SK-MEL-5 (cell line): Measurements from ENCODE around the gene SDE2. TPM values are rescaled to one million over a fixed set of nuclear protein-coding genes. Genes with fewer than 3 reads are reported as not detected.
"Not testable (repeated sequence)": the region's sequence is repeated elsewhere in the genome, so short reads cannot be mapped to it uniquely, and the experiment has no call there.

Experiments used
- DNase-seq: peaks from one replicate; pipeline ENCODE4 v3.0.0-alpha.2; 2016; ENCODE audit warnings: low read depth, low spot score
- in situ Hi-C: cut with HindIII; loops from 2 replicates; pipeline ENCODE4 v1.10.0; 2016; ENCODE audit warnings: low sequenced_read_pairs, high pct_unique_total_duplicates, low pct_unique_long_range_greater_than_20kb
- small RNA-seq, 2 experiments: library from RNA; depleted of rRNA; stranded (forward); fragments of <200 nt; gene quantifications; one replicate each; pipeline ENCODE3, GENCODE V24; 2014
- total RNA-seq: library from RNA; depleted of rRNA; stranded (reverse); fragments of >200 nt; shearing (Covaris generic); gene quantifications from 2 replicates; pipeline ENCODE4 v1.2.3, GENCODE V29; 2014; rRNA removed

The SDE2 gene
- total RNA-seq, 1 experiment from 2014 or later = 32.0 TPM

DNA sequence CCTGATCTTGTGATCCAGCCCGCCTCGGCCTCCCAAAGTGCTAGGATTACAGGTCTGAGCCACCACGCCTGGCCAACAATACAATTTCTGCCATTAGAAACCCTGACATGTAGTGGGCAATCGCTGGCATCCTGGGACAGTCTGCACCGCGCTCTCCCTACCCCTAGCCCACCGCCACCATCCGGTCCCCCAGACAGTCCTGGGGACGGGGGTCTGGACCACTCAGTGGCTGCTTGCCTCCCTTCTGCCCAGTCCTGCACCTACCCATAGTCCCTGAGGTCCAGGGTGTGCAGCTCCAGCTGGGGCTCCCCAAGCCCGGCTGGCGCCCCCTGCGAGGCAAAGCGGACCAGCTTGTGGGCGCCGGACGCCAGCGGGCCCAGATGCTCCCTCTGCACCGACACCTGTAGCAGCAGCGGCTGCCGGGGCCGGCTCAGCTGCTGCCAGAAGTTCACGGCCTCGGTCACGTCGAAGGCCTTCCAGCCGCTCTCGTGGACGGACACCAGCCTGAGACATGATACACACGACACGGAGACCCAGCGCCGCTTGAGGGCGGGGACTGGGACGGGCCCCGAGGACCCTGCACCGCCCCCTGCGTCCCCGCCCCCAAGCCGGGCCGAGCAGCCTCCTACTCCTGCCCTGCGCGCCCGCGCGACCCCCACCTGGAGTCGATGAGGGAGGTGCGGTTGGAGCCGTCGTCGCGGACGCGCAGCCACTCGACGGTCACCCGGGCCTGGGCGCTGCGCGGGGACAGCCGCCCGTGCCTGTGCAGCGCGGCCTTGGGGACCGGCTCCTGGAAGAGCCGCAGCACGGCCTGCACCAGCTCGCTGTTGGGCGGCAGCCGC, 59.8 kb downstream of the SDE2 start:
- in situ Hi-C loops = not testable (repeated sequence)

GRCh38 chr1:225937048-225937968, 61.8 kb downstream of the SDE2 start:
- no peak for DNase-seq
- in situ Hi-C loops = no loop called here

More for the DNA sequence above, 59.8 kb downstream of the SDE2 start:
- not testable (repeated sequence) for DNase-seq

- in situ Hi-C loops = no loop called here
- no peak for DNase-seq
Observed at GRCh38 chr1:225936523-225936922, 62.6 kb downstream of the SDE2 start.

DNA sequence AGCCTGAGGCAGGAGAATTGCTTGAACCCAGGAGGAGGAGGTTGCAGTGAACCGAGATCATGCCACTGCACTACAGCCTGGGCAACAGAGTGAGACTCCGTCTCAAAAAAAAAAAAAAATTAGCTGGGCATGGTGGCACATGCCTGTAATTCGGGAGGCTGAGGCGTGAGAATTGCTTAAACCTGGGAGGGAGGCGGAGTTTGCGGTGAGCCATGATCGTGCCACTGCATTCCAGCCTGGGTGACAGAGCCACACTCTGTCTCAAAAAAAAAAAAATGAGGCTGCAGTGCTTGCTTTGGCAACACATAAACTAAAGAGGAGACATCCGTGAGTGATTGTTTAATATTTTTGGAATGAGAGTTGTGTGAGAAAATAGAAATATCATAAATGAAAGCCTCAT, 63.1 kb downstream of the SDE2 start:
- in situ Hi-C loops, DNase-seq: not testable (repeated sequence)

DNA sequence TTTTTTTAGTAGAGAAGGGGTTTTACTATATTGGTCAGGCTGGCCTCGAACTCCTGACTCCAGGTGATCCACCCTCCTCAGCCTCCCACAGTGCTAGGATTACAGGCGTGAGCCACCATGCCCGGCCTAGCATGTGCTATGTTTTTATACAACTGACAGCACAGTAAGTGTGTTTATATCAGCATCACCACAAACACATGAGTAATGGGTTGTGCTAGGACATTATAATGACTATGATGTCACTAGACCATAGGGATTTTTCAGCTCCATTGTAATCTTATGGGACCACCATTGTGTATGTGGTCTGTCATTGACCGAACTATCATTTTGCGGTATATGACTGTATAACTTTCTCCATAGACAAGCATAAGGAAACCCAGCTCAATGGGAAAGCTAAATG, 64.4 kb downstream of the SDE2 start:
- no peak for DNase-seq
- in situ Hi-C loops = no loop called here

DNA sequence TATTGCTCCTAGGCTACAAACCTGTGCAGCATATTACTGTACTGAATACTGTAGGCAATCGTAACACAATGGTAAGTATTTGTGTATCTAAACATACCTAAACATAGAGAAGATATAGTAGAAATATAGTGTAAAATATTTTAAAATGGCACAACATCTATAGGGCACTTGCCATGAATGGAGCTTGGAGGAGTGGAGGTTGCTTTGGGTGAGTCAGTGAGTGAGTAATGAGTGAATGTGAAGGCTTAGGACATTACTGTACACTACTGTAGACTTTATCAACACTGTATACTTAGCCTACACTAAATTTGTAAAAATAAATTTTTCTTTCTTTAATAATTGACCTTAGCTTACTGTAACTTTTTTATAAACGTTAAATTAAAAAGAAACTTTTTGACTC, 66.1 kb downstream of the SDE2 start:
- DNase-seq = no peak
- in situ Hi-C loops = no loop called here

Small RNA genes within 50 kb of the gene (small RNA-seq; reads per million reads assigned to genes)
- gene AL117348.1 = 0 reads per million in 2 experiments
- gene NDUFA3P3 = 0 reads per million in 2 experiments

Other genes with a start within 250 kb of the SDE2 start
- 251 and 258 TPM in 2 replicates for gene SRP9, start 221.5 kb downstream of the SDE2 start, total RNA-seq
- 20.7 and 21.8 TPM in 2 replicates for gene EPHX1, start 189.2 kb downstream of the SDE2 start, total RNA-seq
- gene TMEM63A, start 117.0 kb downstream of the SDE2 start, total RNA-seq = 7.4 and 11.6 TPM in 2 replicates
- not detected in 2 replicates for gene LEFTY1, start 110.2 kb downstream of the SDE2 start, total RNA-seq
- 40.8 and 46.2 TPM in 2 replicates for gene PYCR2, start 75.1 kb downstream of the SDE2 start, total RNA-seq
- not detected in 2 replicates for gene LEFTY2, start 58.1 kb downstream of the SDE2 start, total RNA-seq
- 217 and 228 TPM in 2 replicates for gene H3-3A, start 63.4 kb upstream of the SDE2 start, total RNA-seq
- 43.3 and 46.5 TPM in 2 replicates for gene ACBD3, start 187.4 kb upstream of the SDE2 start, total RNA-seq
- gene MIXL1, start 224.3 kb upstream of the SDE2 start, total RNA-seq = not detected in 2 replicates